NCI-H82 (cell line): ENCODE data around the gene SRRM2.

Experiments used
- DNase-seq: peaks from one replicate; lab custom pipeline; 2025; lab: John Stamatoyannopoulos, UW

Gene SRRM2

DNA sequence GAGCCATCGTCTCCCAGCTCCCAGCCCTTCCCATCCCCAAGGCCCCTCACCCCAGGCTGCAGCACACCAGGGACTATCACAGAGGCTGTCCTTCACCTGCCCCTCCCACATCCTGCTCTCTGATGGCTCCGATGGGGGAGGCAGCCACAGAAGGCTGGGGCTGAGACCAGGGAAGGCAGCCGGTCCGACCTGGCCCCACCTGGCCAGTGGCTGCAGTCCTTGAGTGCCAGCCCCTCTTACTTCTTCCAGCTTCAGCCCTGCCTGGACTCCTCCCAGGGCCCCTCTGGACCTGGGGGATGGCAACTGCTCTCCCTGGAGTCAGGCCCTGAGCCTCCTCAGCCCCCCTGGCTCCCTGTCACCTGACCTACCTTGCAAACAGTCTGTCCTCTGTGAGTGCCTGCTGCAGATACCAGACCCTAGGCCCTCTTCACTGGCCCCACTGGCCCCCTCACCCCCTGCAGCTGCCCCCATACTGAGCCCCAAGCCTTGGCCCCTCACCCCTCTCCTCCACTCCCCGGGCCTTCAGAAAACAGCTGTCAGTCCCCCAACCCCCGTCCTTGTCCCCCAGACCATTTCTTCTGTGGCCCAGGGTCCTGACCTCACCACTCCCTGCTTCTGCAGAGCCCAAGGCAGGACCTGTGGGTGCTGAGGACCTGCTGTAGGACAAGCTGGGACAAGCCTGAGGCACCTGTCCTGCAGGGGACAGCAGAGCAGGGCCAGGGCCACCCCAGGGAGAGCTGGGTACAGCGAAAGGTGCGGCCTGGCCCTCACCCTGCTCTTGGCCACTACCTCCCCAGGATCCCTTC, 12.6 kb upstream of the SRRM2 start:
- no peak for DNase-seq

DNA sequence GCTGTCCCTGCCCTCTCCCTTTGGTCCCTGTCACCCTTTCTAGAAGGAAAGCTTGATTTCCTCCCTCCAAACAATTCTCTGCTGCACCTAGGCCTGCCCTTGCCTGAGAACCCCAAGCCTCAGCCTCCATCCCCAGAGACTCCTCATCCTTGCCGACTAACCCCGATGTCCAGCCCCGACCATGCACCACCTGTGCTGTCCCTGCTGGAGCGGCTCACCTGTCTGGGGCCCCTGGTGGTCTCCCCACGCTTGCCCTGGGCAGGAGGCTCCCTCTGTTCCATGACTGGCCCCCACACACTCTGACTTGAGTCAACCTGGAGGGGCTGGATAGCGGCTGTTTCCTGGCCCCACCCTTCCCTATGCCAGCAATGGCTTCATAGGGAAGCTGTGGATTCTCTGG, 12.0 kb upstream of the SRRM2 start:
- no peak for DNase-seq

- no peak for DNase-seq
Observed at GRCh38 chr16:2741168-2741567, 11.3 kb upstream of the SRRM2 start.

GRCh38 chr16:2742323-2743006, 10.0 kb upstream of the SRRM2 start:
- DNase-seq = no peak

- no peak for DNase-seq
Observed at GRCh38 chr16:2743007-2743810, 9.2 kb upstream of the SRRM2 start.

DNA sequence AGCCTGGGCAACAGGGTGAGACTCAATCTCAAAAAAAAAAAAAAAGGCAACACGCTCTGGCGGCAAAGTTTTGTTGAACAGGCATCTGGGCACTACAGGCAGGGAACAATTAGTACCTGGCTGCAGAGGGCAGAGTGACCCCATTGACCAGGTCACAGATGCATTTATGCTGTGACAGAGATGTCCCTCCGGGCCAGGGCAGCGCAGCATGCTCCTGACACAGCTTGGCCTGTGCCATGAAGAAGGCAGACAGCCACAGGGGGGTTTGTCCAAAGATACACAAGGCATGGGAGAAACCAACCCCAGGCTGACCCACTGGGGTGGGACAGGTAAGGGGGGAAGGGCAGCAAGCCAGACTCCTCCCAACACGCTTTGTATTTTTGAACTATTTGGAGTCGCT, 7.7 kb upstream of the SRRM2 start:
- DNase-seq = no peak

GRCh38 chr16:2745116-2745890, 7.1 kb upstream of the SRRM2 start:
- DNase-seq = no peak

- no peak for DNase-seq
Observed at GRCh38 chr16:2745961-2746360, 6.5 kb upstream of the SRRM2 start.

DNA sequence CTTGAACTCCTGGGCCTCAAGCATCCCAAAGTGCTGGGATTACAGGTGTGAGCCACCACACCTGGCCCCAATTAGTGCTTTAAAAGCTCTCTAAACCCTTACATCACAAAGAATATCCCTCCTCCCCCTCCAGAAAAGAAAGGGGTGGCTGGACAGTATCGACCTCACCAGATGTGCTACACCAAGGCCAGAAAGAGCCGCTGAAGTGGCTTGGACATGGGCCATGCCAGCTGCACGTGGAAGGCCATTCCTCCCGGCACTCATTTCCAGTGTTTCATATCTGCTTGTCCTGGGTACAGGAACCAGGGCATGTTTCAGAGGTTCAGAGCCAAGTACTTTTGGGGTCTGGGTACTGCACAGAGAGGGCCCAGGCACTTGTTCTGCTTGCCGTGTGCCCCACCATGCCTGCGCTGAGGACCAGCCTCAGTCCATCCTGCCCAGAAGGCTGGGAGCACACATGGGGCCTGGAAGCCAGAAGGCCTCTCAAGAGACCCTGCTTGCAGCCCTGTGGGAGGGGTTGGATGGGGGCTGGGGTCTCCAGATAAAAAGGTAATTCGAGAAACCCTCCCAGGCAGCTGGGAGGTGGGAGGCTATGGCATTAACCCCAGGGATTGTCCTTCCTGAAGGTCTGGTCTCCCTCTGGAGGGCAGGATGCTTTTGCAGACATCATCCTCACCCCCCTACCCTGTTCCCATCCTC, 3.5 kb upstream of the SRRM2 start:
- no peak for DNase-seq

- DNase-seq = no peak
Observed at GRCh38 chr16:2749476-2749875, 3.0 kb upstream of the SRRM2 start.

DNA sequence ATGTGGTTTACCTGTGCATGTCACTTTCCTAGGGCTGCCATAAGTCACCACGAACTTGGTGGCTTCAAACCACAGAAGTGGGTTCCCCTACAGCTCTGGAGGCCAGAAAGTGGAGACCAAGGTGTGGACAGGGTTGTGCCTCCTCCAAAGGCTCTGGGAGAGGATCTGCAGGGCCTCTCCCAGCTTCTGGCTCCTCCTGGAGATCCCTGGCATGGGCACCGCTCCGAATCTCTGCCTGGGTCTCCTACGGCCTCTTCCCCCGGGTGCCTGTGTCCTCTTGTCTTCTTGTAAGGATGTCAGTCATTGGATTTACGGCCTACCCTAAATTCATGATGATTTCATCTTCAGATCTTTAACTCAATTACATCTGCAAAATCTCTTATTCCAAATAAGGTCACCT, 2.5 kb upstream of the SRRM2 start:
- DNase-seq = no peak

DNA sequence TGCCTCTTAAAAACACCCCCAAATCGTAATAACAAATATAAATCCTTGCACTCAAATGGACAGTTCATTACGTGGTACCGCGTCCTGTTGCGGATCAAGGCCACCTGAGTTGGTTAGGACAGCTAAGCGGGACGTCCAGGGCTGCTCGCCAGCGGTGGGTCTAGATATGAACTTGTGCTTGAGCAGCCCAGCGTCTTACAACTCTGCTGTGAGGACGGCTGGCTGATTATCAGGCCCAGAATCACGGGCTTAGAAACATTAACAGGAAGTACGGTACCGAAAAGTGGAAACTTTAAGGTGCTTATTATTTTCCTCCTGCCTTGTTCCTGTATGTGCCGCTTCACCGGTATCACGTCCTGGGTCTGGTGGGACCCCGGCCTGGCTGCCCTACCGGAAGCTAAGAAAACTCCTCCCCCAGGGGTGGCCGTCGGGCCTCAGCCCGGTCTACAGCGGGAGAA, 832 bp upstream of the SRRM2 start:
- peak; percentile 92 for DNase-seq

DNA sequence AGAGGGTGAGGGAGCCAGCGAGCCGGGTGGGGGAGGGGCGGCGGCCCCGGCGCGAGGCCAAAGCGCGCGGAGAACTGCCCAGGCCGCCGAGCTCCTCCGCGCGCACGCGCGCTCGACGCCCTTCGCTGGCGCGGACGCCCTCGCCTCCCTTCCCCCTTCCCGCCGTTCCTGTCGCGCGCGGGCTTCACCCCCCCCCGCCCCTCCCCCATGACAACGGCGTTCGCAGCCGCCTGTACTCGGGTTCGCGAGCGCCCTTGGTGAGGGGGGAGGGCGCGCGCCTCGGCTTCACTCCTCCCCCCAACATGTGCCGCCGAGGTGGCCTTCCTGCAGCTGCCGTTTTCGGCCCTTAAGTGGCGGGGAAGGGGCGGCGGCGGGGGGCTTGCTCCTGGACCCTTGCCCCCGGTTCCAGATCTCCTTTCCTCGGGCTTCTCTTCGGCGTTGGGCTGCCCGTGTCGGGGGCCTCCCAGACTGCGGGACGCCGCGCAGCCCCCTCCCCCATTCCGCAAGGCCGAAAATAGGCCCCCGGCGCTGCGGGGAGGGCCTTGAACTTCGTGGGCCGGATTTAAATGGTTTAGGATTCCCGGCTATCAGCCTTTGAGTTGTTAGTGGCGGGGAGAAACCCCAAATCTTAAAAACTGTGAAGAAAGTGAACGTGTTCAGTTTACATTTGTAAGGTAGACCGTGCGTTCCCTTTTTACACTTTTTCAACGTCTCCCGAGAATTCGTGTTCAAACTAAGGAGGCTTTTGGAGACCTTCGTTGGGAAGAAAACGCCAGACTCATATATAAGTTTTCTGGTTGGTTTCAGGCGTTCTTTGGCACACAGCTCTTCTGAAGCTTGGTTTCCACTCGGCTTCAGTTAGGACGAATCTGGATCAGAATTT, 653 bp downstream of the SRRM2 start:
- DNase-seq = peak; percentile 90

DNA sequence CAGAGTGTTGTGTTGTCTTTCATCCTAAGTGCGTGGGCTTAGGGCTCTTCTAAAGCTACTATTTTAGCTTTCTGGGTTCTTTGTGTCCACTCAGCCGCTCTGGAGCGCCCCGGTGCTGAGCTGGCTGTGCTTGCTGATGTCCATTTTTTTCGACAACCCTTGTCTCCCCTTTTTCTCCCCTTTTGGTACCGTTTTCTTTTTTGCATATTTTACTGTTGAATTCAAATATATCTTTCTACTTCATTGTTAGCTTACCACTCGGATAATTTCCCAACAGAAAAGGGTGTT, 1.2 kb downstream of the SRRM2 start:
- peak; percentile 41 for DNase-seq

GRCh38 chr16:2755158-2755557, 2.7 kb downstream of the SRRM2 start:
- DNase-seq = no peak

DNA sequence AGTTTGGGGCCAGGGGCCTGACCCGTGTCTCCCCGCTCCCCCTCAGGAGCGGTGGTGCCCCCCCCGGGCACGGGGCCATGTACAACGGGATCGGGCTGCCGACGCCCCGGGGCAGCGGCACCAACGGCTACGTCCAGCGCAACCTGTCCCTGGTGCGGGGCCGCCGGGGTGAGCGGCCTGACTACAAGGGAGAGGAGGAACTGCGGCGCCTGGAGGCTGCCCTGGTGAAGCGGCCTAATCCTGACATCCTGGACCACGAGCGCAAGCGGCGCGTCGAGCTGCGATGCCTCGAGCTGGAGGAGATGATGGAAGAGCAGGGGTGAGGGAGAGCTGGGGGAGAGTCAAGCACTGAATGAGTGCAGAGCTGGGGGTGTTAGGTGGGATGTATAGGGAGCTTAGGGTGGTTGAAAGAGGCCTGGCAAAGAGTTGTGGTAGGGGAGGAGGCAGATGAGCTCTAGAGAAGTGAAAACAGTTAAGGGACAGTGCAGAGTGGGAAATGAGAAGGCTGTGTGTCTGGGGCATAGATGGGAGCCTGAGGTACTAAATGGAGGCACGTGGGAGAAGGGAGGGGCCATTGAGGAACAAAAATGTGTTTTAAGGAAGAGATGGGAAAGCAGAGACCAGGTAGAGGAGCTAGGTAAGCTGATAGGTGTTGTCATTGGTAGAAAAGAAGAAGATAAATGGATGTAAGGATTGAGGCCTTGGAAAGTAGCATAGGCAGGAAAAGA, 4.0 kb downstream of the SRRM2 start:
- no peak for DNase-seq

GRCh38 chr16:2757344-2757743, 4.9 kb downstream of the SRRM2 start:
- DNase-seq = no peak

DNA sequence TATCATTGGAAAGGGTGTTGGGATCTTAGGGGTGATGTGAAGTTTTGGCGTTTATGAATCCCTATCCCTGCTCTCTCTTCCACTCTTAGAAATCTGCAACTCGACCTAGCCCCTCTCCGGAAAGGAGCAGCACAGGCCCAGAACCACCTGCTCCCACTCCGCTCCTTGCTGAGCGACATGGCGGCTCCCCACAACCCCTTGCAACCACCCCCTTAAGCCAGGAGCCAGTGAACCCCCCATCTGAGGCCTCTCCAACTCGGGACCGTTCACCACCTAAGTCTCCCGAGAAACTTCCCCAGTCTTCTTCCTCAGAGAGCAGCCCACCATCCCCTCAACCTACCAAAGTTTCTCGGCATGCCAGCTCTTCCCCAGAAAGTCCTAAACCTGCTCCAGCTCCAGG, 9.0 kb downstream of the SRRM2 start:
- no peak for DNase-seq

GRCh38 chr16:2761886-2762583, 9.6 kb downstream of the SRRM2 start:
- no peak for DNase-seq
